GM23338 (cell line): ENCODE measurements around the gene UST. TPM values are rescaled to one million over a fixed set of nuclear protein-coding genes. Genes with fewer than 3 reads are reported as not detected.

Experiments
- ATAC-seq: fragments of 200-7000 bp; cut with Tn5 transposase; 3 replicates; pipeline ENCODE4 v1.9.1; 2020
- DNase-seq: peaks from one replicate; pipeline ENCODE4 v3.0.0-alpha.2; 2015; ENCODE audit warnings: low spot score
- H2AFZ ChIP-seq: fragments of 200-600 bp; sonication (generic); 2 replicates; pipeline ENCODE4 v1.8.0; 2016; ENCODE audit warnings: antibody characterized with exemption, mild to moderate bottlenecking, moderate library complexity
- H3F3A ChIP-seq: fragments of 200-600 bp; sonication (generic); replicated peaks from 2 replicates; pipeline ENCODE4 v1.8.0; 2017; ENCODE audit warnings: antibody characterized with exemption, mixed run types, low read depth
- H3K27ac ChIP-seq: fragments of 200-600 bp; sonication (generic); 2 replicates; pipeline ENCODE4 v1.6.1; 2016; ENCODE audit warnings: low read depth
- H3K27me3 ChIP-seq: fragments of 200-600 bp; sonication (generic); 2 replicates; pipeline ENCODE4 v1.8.0; 2016; ENCODE audit warnings: mild to moderate bottlenecking, mixed run types, moderate library complexity; ENCODE audit not compliant: insufficient read depth
- H3K36me3 ChIP-seq: fragments of 200-600 bp; sonication (generic); 2 replicates; pipeline ENCODE4 v1.8.0; 2016; ENCODE audit warnings: mild to moderate bottlenecking; ENCODE audit not compliant: insufficient read depth
- H3K4me1 ChIP-seq: fragments of 200-600 bp; sonication (generic); 2 replicates; pipeline ENCODE4 v1.8.0; 2016; ENCODE audit warnings: mild to moderate bottlenecking, moderate library complexity; ENCODE audit not compliant: insufficient read depth
- H3K4me2 ChIP-seq: fragments of 200-600 bp; sonication (generic); 2 replicates; pipeline ENCODE4 v1.7.1; 2017; ENCODE audit warnings: mixed run types
- H3K4me3 ChIP-seq: fragments of 200-600 bp; sonication (generic); 2 replicates; pipeline ENCODE4 v1.6.1; 2016; ENCODE audit warnings: mixed run types
- H3K79me2 ChIP-seq: fragments of 200-600 bp; sonication (generic); replicated peaks from 2 replicates; pipeline ENCODE4 v1.8.0; 2017; ENCODE audit warnings: mild to moderate bottlenecking; ENCODE audit not compliant: insufficient read depth
- H3K9me2 ChIP-seq: fragments of 200-600 bp; sonication (generic); 2 replicates; pipeline ENCODE4 v1.8.0; 2017; ENCODE audit not compliant: insufficient read depth
- H4K20me1 ChIP-seq: fragments of 200-600 bp; sonication (generic); replicated peaks from 2 replicates; pipeline ENCODE4 v1.8.0; 2017; ENCODE audit warnings: mild to moderate bottlenecking; ENCODE audit not compliant: insufficient read depth
- H3K27ac Mint-ChIP-seq: 2 replicates; pipeline ENCODE4 v1.8.0; 2020; ENCODE audit warnings: inconsistent platforms, mild to moderate bottlenecking, moderate library complexity, mixed read lengths
- H3K27me3 Mint-ChIP-seq: 3 replicates; pipeline ENCODE4 v1.8.0; 2022; ENCODE audit warnings: low read depth, mild to moderate bottlenecking, moderate library complexity, mixed read lengths, inconsistent platforms; ENCODE audit not compliant: insufficient read depth, poor library complexity
- H3K36me3 Mint-ChIP-seq: 3 replicates; pipeline ENCODE4 v1.8.0; 2021; ENCODE audit warnings: low read depth, mild to moderate bottlenecking, inconsistent platforms, moderate library complexity, mixed read lengths
- H3K4me1 Mint-ChIP-seq: 3 replicates; pipeline ENCODE4 v1.8.0; 2020; ENCODE audit warnings: mild to moderate bottlenecking, inconsistent platforms, mixed read lengths
- H3K4me3 Mint-ChIP-seq: 3 replicates; pipeline ENCODE4 v1.8.0; 2021; ENCODE audit warnings: moderate library complexity, mild to moderate bottlenecking, inconsistent platforms, mixed read lengths
- H3K9me3 Mint-ChIP-seq: 3 replicates; pipeline ENCODE4 v1.8.0; 2020; ENCODE audit warnings: moderate library complexity, mild to moderate bottlenecking, inconsistent platforms, mixed read lengths
- CREB1 ChIP-seq: fragments of 250-450 bp; sonication (Bioruptor Pico); IDR thresholded peaks from 2 replicates; pipeline ENCODE4 v1.5.0; 2020; ENCODE audit warnings: low read depth, mild to moderate bottlenecking, moderate library complexity
- CTCF ChIP-seq, 2 experiments: fragments of 200-600 bp in 1 of 2; sonication (generic) in 1 of 2; conservative IDR thresholded peaks; 2 replicates each; pipeline versions ENCODE4 v1.5.1 to v1.6.1; 2016 to 2017; ENCODE audit warnings: antibody characterized with exemption in 2 of 2, low read depth in 2 of 2, mild to moderate bottlenecking in 2 of 2, moderate library complexity in 1 of 2
- EZH2 ChIP-seq: fragments of 200-600 bp; sonication (generic); IDR thresholded peaks from one replicate; pipeline ENCODE4 v1.8.0; 2017; ENCODE audit warnings: antibody characterized with exemption, mild to moderate bottlenecking, low read depth; ENCODE audit not compliant: unreplicated experiment
- EZH2phosphoT487 ChIP-seq: fragments of 200-600 bp; sonication (generic); IDR thresholded peaks from one replicate; pipeline ENCODE4 v1.8.1; 2018; ENCODE audit warnings: antibody characterized with exemption; ENCODE audit not compliant: unreplicated experiment
- JUNB ChIP-seq: IDR thresholded peaks from one replicate; pipeline ENCODE4 v1.6.1; 2016; ENCODE audit warnings: antibody characterized with exemption; ENCODE audit not compliant: unreplicated experiment
- NANOG ChIP-seq: IDR thresholded peaks from 2 replicates; pipeline ENCODE4 v1.6.1; 2016; ENCODE audit warnings: antibody characterized with exemption, borderline replicate concordance
- POLR2AphosphoS5 ChIP-seq: IDR thresholded peaks from 2 replicates; pipeline ENCODE4 v1.6.1; 2016; ENCODE audit warnings: antibody characterized with exemption, low read depth
- STAT1 ChIP-seq: IDR thresholded peaks from one replicate; pipeline ENCODE4 v1.6.1; 2016; ENCODE audit warnings: antibody characterized with exemption; ENCODE audit not compliant: unreplicated experiment
- ZNF114 ChIP-seq: fragments of 250-450 bp; sonication (Bioruptor Pico); IDR thresholded peaks from 2 replicates; pipeline ENCODE4 v1.5.0; 2020; ENCODE audit warnings: mild to moderate bottlenecking, moderate library complexity
- ZNF331 ChIP-seq: fragments of 250-450 bp; sonication (Bioruptor Pico); IDR thresholded peaks from 2 replicates; pipeline ENCODE4 v1.5.0; 2020; ENCODE audit warnings: low read depth, mild to moderate bottlenecking, moderate library complexity
- polyA plus RNA-seq: library from polyadenylated mRNA; unstranded; fragments of >200 nt; fragmentation: Nextera tagmentation; extraction: Ambion mirVana; gene quantifications from 2 replicates; pipeline ENCODE4 v1.2.1, GENCODE V29; 2016
- total RNA-seq: library from RNA; depleted of rRNA; stranded (reverse); fragments of >200 nt; shearing (Covaris generic); gene quantifications from 2 replicates; pipeline ENCODE4 v1.2.3, GENCODE V29; 2014
- TF ChIP-seq, protein P1 (sequence below): fragments of 250-450 bp; sonication (Bioruptor Pico); IDR thresholded peaks from 2 replicates; pipeline ENCODE4 v1.5.0; 2020; ENCODE audit warnings: mild to moderate bottlenecking, moderate library complexity
- TF ChIP-seq, protein P2 (sequence below): IDR thresholded peaks from one replicate; pipeline ENCODE4 v1.6.1; 2018; ENCODE audit warnings: antibody characterized with exemption; ENCODE audit not compliant: unreplicated experiment
- TF ChIP-seq, protein P3 (sequence below): IDR thresholded peaks from 2 replicates; pipeline ENCODE4 v1.6.1; 2016; ENCODE audit warnings: antibody characterized with exemption

UST gene
- total and polyA plus RNA-seq, 2 experiments from 2014 or later: 12.6 to 33.0 TPM

DNA sequence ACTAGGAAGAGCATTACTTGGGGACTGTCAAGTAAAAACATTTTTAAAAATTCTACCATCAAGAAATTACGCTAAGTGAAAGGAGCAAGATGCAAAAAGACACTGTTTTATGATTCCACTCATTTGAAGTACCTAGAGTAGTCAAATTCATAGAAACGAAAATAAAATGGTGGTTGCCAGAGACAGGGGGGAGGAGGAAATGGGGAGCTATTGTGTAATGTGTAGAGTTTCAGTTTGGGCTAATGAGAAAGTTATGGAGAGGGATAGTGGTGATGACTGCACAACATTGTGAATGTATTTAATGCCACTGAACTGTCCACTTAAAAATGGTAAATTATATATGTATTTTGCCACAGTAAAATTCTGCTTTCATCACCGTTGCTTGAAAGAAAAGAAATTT, 83.8 kb downstream of the UST start (continued):
- TF ChIP-seq CTCF (conservative IDR thresholded peaks at IDR 0.05; ENCODE audit: low read depth in 2 of 2) (no peak), STAT1 (no peak), ZNF331 (no peak), NANOG (no peak)

GRCh38 chr6:148831064-148831463, 84.2 kb downstream of the UST start:
- Histone ChIP-seq H3K36me3 (no peaks in the 10 kb centered on the region), H3F3A (no peaks in the 10 kb centered on the region), H3K79me2 (peaks cover 100% of the 10 kb centered on the region), H3K4me2 (0 out of 2 replicates have a peak overlapping the region, but pooled peaks have one; percentile 19), H3K4me3 (no peak overlapping the region), H3K9me2 (no peaks in the 10 kb centered on the region), H3K27me3 (no peaks in the 10 kb centered on the region), H4K20me1 (peaks cover 6% of the 10 kb centered on the region; the same call in 1 of the 2 replicates), H3K4me1 (peaks cover 41% of the 10 kb centered on the region), H3K27ac (no peak overlapping the region), H2AFZ (no peak overlapping the region)
- Mint-ChIP-seq H3K27me3 (peaks cover 3% of the 10 kb centered on the region), H3K4me3 (no peak overlapping the region; the same call in 2 of the 3 replicates), H3K36me3 (peaks cover 7% of the 10 kb centered on the region; the same call in 2 of the 3 replicates), H3K4me1 (peaks cover 52% of the 10 kb centered on the region), H3K9me3 (no peaks in the 10 kb centered on the region), H3K27ac (no peak overlapping the region)
- ATAC-seq (no peak), DNase-seq (no peak)
- TF ChIP-seq, protein P1, sequence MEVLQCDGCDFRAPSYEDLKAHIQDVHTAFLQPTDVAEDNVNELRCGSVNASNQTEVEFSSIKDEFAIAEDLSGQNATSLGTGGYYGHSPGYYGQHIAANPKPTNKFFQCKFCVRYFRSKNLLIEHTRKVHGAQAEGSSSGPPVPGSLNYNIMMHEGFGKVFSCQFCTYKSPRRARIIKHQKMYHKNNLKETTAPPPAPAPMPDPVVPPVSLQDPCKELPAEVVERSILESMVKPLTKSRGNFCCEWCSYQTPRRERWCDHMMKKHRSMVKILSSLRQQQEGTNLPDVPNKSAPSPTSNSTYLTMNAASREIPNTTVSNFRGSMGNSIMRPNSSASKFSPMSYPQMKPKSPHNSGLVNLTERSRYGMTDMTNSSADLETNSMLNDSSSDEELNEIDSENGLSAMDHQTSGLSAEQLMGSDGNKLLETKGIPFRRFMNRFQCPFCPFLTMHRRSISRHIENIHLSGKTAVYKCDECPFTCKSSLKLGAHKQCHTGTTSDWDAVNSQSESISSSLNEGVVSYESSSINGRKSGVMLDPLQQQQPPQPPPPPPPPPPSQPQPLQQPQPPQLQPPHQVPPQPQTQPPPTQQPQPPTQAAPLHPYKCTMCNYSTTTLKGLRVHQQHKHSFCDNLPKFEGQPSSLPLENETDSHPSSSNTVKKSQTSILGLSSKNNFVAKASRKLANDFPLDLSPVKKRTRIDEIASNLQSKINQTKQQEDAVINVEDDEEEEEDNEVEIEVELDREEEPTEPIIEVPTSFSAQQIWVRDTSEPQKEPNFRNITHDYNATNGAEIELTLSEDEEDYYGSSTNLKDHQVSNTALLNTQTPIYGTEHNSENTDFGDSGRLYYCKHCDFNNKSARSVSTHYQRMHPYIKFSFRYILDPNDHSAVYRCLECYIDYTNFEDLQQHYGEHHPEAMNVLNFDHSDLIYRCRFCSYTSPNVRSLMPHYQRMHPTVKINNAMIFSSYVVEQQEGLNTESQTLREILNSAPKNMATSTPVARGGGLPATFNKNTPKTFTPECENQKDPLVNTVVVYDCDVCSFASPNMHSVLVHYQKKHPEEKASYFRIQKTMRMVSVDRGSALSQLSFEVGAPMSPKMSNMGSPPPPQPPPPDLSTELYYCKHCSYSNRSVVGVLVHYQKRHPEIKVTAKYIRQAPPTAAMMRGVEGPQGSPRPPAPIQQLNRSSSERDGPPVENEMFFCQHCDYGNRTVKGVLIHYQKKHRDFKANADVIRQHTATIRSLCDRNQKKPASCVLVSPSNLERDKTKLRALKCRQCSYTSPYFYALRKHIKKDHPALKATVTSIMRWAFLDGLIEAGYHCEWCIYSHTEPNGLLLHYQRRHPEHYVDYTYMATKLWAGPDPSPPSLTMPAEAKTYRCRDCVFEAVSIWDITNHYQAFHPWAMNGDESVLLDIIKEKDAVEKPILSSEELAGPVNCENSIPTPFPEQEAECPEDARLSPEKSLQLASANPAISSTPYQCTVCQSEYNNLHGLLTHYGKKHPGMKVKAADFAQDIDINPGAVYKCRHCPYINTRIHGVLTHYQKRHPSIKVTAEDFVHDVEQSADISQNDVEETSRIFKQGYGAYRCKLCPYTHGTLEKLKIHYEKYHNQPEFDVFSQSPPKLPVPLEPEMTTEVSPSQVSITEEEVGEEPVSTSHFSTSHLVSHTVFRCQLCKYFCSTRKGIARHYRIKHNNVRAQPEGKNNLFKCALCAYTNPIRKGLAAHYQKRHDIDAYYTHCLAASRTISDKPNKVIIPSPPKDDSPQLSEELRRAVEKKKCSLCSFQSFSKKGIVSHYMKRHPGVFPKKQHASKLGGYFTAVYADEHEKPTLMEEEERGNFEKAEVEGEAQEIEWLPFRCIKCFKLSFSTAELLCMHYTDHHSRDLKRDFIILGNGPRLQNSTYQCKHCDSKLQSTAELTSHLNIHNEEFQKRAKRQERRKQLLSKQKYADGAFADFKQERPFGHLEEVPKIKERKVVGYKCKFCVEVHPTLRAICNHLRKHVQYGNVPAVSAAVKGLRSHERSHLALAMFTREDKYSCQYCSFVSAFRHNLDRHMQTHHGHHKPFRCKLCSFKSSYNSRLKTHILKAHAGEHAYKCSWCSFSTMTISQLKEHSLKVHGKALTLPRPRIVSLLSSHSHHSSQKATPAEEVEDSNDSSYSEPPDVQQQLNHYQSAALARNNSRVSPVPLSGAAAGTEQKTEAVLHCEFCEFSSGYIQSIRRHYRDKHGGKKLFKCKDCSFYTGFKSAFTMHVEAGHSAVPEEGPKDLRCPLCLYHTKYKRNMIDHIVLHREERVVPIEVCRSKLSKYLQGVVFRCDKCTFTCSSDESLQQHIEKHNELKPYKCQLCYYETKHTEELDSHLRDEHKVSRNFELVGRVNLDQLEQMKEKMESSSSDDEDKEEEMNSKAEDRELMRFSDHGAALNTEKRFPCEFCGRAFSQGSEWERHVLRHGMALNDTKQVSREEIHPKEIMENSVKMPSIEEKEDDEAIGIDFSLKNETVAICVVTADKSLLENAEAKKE (CRISPR knock-in tag): no peak
- TF ChIP-seq, protein P2, sequence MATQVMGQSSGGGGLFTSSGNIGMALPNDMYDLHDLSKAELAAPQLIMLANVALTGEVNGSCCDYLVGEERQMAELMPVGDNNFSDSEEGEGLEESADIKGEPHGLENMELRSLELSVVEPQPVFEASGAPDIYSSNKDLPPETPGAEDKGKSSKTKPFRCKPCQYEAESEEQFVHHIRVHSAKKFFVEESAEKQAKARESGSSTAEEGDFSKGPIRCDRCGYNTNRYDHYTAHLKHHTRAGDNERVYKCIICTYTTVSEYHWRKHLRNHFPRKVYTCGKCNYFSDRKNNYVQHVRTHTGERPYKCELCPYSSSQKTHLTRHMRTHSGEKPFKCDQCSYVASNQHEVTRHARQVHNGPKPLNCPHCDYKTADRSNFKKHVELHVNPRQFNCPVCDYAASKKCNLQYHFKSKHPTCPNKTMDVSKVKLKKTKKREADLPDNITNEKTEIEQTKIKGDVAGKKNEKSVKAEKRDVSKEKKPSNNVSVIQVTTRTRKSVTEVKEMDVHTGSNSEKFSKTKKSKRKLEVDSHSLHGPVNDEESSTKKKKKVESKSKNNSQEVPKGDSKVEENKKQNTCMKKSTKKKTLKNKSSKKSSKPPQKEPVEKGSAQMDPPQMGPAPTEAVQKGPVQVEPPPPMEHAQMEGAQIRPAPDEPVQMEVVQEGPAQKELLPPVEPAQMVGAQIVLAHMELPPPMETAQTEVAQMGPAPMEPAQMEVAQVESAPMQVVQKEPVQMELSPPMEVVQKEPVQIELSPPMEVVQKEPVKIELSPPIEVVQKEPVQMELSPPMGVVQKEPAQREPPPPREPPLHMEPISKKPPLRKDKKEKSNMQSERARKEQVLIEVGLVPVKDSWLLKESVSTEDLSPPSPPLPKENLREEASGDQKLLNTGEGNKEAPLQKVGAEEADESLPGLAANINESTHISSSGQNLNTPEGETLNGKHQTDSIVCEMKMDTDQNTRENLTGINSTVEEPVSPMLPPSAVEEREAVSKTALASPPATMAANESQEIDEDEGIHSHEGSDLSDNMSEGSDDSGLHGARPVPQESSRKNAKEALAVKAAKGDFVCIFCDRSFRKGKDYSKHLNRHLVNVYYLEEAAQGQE: no peak
- TF ChIP-seq ZNF114 (CRISPR knock-in tag) (no peak), ZNF331 (no peak), EZH2phosphoT487 (no peak), STAT1 (no peak), NANOG (no peak), CREB1 (CRISPR knock-in tag) (no peak), POLR2AphosphoS5 (no peak), EZH2 (no peak), JUNB (no peak)
- TF ChIP-seq, protein P3, sequence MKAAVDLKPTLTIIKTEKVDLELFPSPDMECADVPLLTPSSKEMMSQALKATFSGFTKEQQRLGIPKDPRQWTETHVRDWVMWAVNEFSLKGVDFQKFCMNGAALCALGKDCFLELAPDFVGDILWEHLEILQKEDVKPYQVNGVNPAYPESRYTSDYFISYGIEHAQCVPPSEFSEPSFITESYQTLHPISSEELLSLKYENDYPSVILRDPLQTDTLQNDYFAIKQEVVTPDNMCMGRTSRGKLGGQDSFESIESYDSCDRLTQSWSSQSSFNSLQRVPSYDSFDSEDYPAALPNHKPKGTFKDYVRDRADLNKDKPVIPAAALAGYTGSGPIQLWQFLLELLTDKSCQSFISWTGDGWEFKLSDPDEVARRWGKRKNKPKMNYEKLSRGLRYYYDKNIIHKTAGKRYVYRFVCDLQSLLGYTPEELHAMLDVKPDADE: no peak
